Activated naive CD8-positive, alpha-beta T cell treated with anti-CD3 and anti-CD28 coated beads, Interleukin-2, amount 50 U/mL, for 16 hours (primary cell): ENCODE data around the gene EGFL8.
"Not testable (repeated sequence)": the region's sequence is repeated elsewhere in the genome, so short reads cannot be mapped to it uniquely, and the experiment has no call there.

ENCODE experiments used
- DNase-seq: peaks from one replicate; pipeline ENCODE4 v3.0.0-alpha.2; 2020; ENCODE audit warnings: low read depth, low spot score

Gene EGFL8

DNA sequence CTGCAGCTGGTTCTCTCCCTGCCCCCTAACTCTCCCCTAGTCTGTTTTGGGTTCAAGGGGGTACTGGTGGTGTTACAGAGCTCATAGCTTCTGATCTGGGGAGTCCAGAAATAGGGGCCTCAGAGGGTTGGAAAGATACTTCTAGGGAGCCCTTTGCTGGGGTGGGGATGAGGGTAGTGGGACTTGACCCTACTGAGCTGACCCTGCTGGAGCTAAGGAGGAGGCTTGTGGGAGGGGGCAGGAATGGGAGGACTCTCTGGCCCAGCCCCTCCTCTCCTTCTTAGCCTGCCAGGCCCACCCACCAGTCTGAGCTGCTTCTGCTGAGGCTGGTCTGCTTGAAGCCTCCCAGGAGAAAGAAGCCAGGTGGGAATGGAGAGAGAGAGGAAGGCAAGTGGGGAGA is at the start of gene EGFL8:
Gene EGFL8, plus strand, starts transcription at position 301 of the 400 bp plus-strand sequence. CDS start 1,571 bp downstream, outside the sequence.
- DNase-seq = no peak

DNA sequence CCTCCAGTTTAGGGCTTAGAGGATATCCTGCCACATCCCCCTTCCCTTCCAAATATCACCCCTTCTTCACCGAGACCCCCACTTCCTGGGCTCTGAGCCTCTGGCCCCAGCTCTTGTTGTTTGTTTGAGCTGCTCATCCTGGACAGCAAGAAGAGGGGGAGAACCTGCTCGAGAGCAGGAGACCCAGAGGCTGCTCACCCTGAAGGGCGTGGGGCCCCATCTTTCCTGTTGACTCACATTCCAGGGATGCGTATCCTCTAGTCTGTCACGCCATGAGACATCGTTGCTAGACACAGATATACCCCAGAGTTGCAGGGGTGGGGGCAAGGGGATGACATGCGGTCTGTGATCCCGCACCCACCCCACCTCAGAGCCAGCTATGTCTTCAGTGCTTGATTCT is 49.6 kb upstream of the EGFL8 start:
- DNase-seq = no peak

DNA sequence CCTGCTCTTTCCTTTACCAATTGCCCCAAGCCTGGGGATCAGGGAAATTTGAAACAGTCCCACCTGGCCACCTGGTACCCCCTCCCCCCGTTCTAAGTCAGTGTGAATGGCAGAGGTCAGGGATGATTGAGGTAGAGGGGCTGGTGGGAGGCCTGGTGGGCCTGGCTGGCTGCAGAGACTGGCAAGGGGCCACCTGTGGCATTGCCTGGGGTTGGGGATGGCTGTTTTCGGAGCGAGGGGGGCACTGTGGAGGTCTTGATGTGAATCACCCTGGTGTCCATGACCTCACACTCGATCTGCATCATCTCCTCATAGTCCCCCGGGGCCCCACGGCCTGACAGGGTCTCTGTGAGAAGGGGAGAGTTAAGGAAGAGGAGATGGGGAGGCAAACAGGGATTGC is 48.8 kb upstream of the EGFL8 start:
- DNase-seq = no peak

DNA sequence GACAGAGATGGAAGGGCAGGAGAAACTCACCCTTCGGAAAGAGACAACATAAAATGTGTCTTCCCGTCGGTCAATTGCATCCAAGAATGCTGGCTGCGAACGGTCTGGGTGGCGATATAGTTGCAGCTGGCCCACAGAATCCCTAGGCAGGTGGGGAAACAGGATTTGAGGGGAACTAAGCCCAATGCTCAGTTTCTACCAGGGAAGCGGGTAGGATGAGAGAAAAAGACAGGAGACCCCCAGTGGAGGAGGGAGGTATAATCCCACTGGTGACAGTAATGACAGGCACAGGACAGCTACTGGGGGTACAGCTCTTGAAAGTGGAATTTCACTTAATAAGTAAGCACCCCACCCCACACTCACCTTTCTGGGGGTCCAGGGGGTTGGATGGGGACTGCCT is 47.7 kb upstream of the EGFL8 start:
- no peak for DNase-seq

DNA sequence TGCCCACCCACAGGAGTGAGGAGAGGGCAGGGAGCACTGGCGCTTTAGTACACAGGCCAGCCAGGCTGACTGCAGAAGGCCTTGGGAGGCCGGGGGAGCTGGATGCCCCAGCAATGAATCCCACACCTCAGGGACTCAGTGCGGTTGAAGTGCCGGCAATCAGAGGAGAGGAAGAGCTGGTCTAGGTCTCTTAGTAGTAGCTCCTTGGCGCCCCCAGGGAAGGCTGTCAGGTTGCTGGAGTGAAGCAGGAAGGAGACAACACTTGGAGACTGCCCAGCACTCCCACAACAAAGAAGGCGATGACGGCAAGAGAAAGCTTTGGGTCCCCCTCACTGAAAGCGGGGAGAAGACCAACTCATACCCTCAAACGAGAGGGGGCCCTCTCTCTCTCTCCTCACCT is 46.9 kb upstream of the EGFL8 start:
- no peak for DNase-seq

DNA sequence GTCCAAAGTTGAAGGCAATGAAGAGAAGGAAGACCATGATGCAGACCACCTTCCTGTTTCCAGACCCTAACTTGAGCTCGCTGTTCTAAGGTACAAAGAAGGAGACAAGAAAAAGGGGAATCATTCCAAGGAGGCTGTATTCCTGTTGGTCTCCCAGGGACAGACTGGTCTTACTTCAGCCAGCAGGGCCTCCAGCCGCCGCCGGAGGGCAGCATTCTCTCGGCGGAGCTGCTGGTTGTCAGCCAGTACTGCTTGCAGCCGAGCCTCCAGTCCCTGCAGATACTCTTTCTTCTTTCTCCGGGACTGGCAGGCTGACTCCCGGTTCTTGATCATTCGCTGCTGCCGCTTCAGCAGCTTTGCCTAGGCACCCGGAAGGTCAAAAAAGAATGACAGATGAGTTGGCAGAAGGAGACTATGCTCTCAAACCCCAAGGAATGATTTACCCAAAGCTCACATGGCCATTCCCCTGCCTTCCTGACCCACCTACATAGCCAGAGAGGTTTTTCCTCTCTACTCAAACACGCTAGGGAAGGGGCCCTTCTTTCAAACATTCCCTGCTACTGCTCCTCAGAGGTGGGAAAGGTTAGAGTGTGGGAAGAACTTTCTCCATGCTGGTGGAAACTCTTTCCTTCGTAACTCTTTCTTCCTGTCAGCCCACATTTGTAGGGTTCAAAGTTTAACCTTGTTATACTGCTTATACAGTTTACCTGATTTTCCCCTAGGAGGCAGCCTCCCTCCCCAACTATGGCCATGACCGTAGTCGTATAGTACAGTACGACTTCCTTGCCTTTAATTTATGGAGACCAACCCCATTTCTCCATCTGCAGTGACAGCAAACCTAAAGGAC is 45.4 kb upstream of the EGFL8 start:
- DNase-seq = peak; percentile 29

DNA sequence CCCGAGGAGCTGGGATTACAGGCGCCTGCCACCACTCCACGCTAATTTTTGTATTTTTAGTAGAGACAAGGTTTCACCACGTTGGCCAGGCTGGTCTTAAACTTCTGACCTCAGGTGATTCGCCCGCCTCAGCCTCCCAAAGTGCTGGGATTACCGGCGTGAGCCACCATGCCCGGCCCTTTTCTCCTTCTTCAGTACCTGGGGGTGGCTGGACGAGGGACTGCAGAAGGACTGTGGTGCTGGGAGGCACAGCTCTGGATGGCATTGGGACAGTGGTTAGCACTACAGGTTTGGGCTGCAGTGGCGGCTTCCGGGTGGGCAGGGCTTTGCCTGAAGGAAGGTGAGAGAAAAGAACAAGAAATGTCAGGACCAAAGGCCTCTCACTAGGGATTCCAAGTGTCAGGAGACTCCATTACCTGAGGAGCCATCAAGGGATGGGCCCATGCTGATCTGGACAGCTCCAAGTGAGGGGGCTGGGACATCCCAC is 43.8 kb upstream of the EGFL8 start:
- no peak for DNase-seq

DNA sequence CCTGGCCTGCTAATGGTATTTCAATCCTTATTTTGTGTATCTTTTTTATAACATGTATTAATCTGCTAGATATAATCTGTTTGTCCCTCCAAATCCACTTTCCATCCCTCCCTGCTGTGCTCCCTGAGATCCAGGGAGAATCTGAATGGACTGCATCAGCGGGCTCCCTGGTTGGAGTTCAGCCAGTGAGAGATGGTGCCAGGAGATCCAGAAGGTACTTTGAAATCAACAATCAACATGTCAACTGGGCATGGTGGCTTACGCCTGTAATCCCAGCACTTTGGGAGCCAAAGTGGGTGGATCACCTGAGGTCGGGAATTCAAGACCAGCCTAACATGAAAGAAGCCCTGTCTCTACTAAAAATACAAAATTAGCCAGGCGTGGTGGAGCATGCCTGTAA is 40.7 kb upstream of the EGFL8 start:
- DNase-seq = no peak

DNA sequence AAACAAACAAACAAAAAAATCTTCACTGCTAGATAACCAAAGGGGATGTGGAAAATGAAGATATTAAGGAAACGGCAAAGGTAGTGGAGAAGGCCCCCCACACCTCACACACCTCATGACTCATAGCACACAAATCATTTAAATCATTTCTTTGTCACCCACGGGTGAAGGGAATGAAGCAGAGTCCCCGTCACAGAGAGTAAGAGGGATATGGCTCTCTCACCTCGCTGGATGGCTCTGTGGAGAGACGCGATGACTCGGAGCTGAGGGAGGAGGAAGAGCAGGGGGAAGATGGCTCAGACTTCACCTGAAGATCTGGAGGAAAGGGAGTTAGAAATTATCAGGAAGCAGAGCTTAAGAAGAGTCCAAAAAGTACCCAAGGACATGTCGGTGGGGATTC is 37.5 kb upstream of the EGFL8 start:
- no peak for DNase-seq

DNA sequence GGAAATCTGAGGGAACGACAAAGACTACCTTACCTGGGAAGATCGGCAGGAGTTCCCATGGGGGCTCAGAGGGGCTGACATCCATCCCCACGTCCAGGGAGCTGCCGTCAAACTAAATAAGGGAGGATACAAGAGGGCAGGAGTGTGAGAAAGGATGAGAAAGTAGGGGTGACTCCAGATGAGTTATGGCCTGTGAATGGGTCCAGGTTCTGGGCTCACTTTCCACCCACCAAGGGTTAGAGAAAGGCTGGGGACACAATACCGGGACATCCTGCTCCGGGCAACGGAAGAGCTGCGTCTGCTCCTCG is 37.0 kb upstream of the EGFL8 start:
- no peak for DNase-seq

DNA sequence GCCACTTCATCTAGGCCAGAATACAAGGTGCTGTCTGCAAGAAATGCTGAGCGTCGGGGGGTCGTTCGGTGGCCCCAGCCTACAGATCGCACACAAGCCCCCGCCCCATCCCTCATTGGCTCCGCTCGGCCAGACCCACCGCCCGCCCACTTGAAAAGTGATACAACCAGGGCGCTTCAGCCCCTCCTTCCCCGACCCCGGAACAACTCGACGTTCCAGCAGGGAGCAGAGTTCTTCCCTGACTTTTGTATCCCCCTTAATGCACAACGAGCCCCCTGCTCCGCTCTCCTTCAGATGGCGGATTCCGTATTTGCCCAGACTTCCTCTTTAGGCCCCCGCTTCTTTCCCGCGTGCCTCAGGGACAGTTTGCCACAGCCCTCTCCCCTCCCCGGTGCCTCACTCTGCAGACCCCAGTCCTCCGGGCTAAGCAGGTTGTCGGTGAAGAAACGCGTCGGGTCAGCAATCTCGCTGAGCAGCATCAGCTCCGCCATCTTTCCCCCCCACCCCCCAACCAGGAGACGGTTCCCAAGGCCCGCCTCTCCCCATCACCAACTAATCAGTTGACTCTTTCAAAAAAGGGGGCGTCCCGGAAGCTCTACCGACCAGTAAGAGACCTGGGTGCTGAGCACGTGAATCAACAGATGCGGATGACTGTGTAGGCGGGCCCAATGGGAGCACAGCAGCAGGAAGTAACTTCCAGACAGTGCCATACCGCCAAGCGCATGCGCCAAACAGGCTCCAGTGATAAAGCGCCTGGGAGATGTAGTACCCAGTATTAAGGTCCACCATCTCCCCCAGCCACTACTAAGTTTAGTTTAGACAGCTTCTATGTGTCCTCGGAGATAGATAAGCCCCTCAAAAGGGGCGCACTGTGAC is 36.4 kb upstream of the EGFL8 start, which contains the start of gene ATF6B:
Gene ATF6B, minus strand, starts transcription at position 530 of the 876 bp plus-strand sequence. Its CDS starts 39 bp downstream, at position 491.
- peak; percentile 92 for DNase-seq

DNA sequence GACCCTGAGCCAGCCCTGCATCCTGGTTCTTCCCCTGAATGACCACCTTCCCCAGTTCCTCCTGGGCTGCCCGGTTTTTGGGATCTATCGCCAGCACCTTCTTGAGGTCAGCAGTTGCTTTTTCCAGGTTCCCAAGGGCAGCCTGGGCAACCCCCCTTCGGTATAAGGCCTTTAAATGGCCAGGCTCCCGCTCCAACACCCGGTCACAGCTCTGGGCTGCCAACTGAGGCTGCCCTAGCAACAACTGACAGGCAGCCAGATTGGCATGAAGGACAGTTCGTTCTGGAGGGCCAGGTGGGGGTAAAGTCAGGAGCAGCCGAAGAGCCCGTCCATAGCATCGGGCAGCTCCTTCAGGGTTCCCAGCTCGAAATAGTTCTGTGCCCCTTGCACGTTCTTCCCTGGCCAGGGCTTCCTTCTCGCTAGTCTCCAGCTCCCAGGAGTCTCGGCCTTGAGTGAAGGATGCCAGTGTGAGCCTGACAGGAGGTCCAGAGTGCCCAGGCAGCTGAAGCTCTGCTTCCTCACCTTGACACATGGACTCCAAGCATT is 35.6 kb upstream of the EGFL8 start:
- no peak for DNase-seq

DNA sequence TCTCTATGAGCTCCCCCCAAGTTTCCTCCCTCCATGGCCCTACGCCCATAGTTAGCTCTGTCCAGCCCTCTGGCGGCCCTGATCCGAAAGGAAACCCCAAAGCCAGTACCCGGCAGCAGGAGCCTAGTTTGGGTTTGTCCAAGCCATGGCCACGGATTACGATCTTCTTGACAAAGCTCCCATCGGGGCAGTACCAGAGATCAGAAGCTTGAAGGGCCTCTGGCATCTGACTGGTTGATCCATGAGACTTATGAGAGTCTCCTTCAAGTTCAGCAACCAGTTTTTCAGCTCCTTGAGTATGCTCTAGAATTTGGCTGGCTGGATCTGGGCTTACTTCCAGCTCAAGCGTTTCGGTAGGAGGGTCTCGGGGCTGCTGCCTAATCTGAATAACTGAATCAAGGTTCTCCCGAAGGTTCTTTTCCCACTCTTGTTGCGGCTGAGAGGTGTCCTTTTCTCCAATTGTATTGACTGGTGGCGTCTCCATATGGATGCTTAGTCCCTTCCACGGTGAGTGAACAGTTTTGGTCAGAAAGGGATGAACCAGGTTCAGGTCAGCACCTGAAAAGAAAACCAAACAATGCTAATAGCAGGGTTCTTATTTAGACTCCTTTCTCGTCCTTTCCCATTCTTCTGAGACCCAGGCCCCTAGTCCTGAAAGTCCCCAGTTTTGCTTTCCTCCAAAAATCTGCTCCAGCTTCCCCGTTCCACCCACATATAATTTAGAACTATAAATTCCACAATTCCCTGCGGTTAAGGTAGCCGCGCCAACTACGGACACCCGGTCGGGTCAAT is 34.9 kb upstream of the EGFL8 start:
- no peak for DNase-seq

DNA sequence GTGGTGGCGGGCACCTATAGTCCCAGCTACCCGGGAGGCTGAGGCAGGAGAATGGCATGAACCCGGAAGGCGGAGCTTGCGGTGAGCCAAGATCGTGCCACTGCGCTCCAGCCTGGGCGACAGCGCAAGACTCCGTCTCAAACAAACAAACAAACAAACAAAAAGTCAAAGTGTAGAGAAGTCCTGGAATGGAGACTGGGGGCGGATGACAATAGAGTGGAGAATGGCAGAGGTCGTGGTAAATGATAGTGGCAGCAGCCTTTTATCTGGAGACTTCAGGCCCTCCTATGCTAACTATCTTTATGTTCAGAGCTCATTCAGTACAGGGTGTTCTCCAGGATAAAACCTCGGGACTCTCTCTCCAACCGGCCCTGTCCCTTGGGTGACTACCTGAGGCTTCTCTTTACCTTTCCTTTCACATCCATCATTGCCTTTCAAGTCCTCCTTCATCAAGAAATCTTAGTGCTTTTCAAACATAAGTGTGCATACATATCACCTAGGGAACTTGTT is 32.9 kb upstream of the EGFL8 start:
- DNase-seq = no peak

DNA sequence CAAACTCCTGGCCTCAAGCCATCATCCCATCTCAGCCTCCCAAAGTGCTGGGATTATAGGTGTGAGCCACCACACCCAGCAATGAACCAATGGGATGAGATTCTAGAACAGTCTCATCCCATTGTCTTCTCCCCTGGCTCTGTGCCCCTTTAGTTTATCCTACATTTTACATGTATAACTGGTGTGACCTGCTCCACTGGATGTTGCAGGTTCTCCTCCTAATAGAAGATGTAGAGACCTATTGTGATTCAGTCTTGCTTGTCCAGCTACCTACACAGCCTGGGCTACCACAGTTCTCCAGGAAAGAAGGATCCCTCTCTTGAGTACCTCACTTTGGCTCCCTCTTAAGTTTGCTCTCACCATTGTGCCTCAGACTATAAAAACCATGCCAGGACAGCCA is 32.3 kb upstream of the EGFL8 start:
- no peak for DNase-seq

DNA sequence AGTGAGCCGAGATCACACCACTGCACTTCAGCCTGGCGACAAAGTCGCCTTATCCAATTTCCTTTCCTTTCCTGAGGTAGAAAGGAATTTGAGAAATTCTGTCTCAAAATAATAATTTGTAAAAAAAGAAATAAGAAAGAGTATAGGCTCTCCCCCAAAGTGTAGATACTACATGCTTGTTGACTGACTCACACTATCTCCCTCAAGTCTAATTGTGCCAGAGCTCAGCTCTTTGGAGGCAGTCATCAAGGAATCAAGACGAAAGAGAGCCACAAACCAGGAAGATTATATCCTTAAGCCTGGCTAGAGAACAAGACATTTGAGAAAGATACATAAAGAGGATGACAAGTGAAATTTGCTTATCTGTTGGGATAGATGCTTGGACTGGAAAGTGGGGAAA is 30.6 kb upstream of the EGFL8 start:
- DNase-seq = no peak

DNA sequence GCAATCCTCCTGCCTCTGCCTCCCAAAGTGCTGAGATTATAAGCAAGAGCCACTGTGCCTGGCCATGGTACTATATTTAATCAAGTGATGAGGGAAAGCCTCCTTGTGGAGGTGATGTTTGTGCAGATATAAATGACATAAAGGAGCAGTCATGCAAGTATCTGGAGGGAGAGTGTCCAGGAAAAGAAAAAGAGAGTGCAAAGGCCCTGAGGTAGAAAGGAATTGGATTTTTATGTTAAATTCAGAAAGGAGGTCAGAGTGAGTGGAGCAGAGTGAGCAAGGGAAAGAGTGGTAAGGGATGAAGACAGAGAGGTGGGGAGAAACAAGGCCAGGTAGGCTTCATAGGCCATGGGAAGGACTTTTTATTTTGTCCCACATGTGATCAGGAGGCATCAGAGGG is 26.9 kb upstream of the EGFL8 start:
- no peak for DNase-seq

DNA sequence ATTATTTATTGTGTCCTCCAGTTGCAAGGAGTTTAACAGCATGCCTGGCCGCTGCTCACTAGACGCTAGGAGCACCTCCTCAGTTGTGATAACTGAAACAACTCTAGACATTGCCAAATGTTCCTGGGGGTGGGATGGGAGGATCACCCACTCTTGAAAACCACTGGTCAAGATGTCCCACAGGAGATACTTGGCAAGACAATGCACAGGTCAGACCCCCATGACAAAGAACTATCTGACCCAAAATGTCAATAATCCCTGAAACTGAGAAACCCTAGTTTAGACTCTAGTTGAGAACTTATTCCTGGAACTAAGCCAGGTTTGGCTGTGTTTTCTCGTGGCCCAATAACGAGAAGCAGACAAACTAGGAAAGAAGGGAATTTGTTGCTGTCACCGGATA is 24.8 kb upstream of the EGFL8 start:
- DNase-seq = no peak

DNA sequence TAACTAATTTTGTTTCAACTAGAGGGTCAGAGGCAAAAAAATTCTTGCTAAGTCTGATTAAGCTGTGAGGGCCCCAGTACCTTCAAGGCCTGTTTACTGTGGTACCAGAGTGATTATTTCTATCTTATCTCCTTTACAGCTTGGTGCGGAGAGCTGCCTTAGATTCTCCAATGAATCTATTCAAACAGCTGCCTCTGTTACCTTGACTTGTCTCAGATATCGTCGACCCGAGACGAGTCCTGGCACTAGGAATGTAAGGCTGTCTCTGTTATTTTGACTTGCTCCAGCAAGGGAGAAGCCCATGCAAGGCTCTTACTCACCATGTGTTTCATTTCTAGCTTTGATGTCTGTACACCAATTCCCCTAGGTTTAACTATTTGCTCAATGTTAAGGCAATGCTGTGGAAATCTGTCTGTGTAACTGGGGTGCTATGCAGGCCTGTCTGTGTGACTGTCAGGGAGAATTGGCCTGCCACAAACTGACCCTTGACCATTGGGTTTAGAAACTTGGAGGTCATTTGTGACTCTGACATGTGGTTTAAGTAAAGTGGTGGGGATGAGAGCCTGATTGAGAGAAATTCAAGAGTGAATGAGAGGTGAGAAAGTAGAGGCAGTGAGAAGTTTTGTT is 23.9 kb upstream of the EGFL8 start:
- DNase-seq = no peak

DNA sequence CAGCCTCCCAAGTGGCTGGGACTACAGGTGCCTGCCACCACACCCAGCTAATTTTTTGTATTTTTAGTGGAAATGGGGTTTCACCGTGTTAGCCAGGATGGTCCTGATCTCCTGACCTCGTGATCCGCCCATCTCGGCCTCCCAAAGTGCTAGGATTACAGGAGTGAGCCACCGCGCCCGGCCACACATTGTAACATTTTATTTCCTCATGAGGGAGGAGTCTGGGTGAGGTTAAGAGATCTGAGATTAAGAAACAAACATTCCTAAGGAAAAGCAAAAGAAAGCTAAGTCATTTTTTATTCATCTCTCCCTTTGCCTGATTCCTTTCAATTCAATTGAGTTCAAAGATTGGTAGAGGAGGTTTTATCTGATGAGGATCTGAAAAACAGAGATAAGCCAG is 20.2 kb upstream of the EGFL8 start:
- not testable (repeated sequence) for DNase-seq

DNA sequence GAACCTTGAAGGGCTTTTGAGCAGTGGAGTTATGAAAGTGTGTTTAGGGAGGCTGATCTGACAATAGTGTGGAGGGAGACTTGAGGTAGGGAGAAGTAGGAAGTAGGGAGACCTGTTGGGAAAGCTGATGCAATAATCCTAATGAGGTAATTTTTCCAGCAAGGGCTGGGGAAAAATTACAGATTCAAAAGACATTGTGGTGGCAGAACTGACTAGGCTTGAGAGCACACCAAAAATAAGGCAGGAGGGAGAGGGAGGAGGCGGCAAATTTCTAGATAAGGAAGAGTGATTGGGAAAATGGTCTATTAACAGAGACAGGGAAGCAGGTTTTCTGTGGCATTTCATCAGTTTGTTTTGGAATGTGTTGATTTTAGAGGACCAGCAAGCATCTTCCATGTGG is 18.1 kb upstream of the EGFL8 start:
- DNase-seq = no peak
